ENCODE data around the gene PCSK6.
"Not testable (repeated sequence)": the region's sequence is repeated elsewhere in the genome, so short reads cannot be mapped to it uniquely, and the experiment has no call there.

The PCSK6 gene

GRCh38 chr15:101427606-101428487, 61.7 kb downstream of the PCSK6 start:
- DNase-seq, result no peak

DNA sequence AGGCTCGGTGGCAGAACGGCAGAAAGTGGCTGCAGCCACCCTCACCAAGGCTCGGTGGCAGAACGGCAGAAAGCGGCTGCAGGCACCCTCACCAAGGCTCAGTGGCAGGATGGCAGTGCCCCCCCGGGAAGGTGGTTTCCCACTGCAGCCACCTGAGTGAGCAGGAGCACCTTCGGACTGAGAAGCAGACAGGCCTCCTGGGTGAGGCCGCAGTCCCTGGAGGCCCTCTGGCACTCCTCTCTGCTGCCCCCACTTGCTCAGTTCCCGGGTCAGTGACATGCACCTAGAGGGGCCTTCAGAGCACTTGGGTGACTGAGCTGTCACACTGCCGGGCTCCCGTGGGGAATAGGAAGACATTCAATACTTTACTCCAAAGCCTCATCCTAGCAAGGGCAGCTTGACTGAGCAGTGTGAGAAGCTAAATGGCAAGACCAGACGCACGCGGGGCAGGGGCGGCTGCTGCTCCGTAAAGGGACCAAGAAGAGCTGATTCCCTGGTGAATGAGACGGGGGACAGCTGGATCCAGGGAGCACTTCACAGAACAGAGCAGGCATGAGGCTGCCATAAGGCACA, 62.7 kb downstream of the PCSK6 start:
- DNase-seq, result no peak

- no peak for DNase-seq
Observed at GRCh38 chr15:101425787-101426365, 63.6 kb downstream of the PCSK6 start.

DNA sequence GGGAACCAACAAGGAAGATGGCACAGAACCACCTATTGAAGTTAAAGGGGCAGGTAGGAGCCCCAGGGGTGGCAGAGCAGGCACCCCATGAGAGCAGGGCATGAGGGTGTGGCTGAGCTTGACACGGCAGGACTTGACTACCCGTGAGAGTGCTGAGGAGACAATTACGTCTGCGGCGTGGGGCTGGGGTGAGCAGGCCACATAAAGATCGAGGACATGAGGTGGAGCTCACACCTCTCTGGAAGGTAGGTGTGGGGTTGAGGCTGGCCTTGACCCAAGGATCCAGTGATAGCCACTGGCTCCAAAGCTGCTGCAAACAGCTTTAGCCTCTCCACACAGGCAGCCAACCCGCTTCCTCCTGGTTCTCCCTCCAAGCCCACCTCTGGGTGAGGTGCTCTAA, 64.5 kb downstream of the PCSK6 start:
- DNase-seq, result no peak

GRCh38 chr15:101420232-101420631, 69.3 kb downstream of the PCSK6 start:
- no peak for DNase-seq

DNA sequence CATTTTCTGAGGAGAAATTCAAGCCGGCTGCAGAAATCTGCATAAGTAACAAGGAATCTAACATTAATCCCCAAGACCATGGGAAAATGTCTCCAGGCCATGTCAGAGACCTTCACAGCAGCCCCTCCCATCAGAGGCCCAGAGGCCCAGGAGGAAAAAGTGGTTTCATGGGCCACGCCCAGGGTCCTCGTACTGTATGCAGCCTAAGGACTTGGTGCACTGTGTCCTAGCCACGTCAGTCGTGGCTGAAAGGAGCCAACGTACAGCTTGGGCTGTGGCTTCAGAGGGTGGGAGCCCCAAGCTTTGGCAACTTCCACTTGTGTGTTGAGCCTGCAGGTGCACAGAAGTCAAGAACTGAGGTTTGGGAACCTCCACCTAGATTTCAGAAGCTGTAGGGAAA, 73.0 kb downstream of the PCSK6 start:
- not testable (repeated sequence) for DNase-seq

- DNase-seq, result no peak
Observed at GRCh38 chr15:101413239-101413638, 76.3 kb downstream of the PCSK6 start.

GRCh38 chr15:101411581-101411980, 77.9 kb downstream of the PCSK6 start:
- no peak for DNase-seq

DNA sequence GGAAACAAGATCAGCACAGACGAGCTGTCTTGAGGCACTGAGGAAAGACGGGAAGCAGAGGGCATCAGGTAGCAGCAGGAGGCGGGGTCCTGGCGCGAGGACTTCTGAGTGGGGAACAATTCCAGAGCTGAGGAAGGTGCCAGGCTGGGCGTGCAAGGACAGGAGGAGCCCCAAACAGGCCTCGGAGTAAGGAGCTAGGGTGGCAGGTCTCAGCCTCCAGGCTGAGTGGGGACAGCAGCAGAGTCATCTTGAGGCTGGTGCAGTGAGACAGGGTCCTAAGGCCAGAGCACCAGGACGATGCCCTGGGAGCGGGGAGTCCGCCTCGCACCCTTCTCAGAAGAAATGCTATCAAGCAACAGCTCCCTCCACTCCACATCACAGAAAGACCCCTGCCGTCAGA, 78.4 kb downstream of the PCSK6 start:
- DNase-seq, result no peak

DNA sequence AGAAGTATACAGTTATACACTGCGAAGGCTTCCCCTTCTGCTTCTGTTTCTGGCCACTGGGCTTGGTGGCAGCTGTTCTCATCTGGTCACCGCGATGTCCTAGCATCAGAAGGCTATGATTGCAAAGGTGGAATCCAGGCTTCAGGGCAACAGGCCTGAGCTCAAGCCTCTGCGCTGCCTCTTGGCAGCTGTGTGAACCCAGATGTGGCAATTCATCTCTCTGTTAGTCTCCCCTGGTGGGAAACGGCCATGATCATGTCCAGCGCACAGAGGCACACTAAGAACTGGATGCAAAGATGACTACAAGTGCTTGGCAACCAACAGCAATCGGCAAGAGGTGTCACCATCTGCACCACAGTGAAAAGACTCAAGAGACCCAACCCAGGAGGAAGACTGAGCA, 78.9 kb downstream of the PCSK6 start:
- DNase-seq, result no peak

DNA sequence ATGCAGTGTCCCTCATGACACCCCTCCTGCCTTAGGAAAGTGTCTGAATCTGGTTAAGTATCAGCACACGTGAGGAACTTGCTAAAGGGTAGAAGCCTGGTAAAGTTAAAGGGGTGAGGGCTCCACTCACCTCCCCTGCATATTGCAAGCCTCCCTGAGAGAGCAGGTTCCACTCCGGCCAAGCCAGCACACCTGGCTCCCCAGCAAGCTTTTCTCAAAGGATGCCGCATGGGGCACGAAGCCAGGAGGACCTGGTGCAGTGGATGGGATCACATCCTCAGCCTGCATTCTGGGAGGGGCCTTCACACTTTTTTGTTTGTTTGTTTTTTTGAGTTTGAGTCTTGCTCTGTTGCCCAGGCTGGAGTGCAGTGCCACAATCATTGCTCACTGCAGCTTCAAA, 79.9 kb downstream of the PCSK6 start:
- DNase-seq, result no peak

DNA sequence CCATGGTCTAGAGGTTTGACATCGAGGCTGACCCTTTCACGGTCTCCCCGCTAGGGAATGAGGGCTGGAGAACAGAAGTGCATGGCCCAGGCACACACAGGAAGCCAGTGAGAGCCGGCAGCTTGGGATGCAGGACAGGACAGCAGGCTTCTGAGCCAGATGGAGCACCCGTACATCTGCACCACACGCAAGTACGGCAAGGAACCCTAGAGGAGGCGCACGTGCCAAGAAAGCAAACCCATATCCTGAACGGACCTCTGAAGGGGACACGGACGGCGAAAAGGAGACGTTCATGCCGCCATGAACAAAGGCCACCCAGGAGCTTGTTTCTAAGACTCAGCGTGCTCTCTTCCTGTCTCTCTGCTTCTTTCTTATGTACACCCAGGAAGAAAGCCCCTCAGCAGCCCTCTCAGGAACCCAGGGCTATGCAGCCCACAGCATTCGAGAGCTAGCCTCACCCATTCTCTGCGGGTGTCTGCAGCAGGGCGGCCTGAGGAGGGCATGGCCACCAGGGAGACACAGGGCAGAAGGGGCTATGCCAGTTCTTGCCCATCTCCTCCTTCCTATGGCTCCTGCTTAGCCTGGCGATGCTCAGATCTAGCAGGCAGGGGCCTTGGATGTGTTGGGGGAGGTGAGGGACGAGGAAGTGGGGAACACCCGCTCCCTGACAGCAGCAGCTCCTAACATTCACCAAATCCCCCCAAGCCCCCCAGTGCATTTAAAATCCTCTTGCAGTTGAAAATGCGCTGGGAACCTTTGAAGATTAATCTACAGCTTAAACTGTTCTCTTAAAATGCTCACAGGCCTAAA, 81.3 kb downstream of the PCSK6 start:
- no peak for DNase-seq

DNA sequence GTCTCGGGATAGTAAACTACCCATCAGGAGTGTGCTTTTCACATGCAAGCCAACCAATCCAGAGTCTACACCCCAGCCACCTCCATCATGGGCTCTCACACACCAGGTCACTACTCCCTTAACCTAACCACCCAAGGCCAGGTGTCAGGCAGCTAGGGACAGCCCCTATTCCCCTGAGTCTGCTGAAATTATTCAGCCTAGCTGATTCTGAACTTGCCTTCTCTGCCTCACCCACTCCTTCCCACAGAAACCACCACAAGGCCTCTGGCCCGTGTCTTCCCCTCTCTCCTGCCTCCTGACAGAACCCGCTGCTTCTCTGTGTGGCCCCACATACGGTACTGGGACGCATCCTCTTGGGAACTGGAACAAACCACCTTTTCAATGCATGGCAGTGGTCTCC, 82.1 kb downstream of the PCSK6 start:
- DNase-seq, result no peak

DNA sequence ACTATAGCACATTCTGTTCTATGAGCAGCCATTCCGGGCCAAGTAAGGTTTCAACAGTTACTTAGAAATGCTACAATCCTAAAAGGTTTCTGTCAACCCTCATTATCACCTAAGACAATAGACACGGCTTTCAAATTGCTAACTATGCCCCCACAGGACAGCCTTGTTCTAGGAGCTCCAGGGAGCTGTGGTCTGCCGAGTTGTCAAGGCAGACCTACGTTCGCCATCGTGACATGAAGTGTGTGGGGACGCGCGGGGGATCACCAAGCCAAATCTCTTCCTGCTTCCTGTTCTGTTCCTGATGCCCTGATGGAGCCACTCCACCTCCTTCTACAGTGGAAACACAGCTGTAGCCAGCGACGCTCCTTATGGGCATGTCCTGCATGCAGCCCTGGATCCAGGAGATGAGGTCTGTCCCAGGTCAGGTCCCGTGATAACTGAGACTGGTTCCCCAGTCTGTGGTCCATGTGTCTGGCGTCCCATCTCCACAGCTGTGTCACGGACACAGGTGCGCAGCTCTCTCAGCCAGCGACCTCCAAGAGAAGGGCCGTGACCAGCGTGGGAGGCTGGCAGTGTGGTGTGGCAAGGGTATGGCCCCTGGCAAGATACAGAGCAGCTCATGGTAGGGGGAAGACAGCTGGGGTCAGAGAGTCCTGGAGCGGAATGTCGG, 82.8 kb downstream of the PCSK6 start:
- DNase-seq, result no peak

GRCh38 chr15:101406036-101406435, 83.5 kb downstream of the PCSK6 start:
- no peak for DNase-seq

DNA sequence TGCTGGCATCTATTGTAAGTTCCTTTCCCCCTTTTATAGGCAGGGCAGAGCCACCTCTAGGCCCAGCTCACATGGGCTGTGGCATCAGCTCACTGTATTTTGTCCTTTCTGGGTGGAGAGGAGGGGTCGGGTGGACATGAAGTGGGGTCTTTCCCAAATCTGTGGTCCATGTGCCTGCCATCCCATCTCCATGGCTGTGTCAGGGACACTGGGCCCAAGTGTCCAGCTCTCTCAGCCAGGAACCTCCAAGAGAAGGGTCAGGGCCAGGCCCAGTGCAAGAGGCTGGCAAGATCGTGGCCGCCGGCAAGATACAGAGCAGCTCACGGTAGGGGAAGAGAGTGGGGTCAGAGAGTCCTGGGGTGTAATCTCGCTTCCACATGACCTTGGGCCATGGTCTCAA, 85.3 kb downstream of the PCSK6 start:
- no peak for DNase-seq

- DNase-seq, result not testable (repeated sequence)
Observed at GRCh38 chr15:101402883-101403282, 86.6 kb downstream of the PCSK6 start.

DNA sequence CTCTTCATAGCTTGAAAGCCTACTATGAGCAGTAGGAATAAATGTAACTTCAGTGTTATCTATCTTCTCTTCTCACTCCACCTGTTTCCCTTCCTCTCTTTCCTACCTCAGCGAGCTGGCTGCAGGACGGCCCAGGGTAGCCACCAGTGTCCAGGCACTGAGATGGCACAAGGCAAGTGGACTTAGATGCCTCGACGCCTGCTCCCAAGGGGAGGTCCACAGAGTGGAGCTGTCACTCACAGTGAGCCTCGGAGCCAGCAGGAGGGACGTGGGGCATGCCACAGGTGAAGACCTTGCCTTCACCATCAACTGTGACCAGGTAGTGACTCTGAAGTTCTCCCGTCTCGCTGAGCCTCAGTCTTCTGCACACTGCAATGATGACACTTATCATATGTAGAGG, 88.2 kb downstream of the PCSK6 start:
- DNase-seq, result no peak

- no peak for DNase-seq
Observed at GRCh38 chr15:101399431-101399830, 90.1 kb downstream of the PCSK6 start.

DNA sequence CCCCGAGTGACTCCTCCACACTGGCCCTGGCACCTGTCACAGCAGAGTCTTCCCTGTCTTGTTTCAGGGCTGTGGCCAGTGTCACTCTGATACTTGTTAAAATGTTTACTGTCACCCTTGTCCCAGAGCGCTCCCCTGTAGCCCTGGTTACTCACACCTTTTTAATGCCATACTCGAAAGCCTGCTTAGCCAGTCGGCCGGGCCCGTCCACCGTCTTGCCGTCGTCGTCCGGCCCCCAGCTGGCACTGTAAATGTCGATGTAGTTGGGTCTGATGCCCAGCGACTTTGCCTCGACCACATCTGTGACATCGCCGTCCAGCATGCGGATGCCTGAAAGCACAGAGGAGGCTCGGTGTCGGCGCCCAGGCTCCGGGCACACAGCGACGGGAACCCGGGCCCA, 91.3 kb downstream of the PCSK6 start:
- DNase-seq, result no peak

DNA sequence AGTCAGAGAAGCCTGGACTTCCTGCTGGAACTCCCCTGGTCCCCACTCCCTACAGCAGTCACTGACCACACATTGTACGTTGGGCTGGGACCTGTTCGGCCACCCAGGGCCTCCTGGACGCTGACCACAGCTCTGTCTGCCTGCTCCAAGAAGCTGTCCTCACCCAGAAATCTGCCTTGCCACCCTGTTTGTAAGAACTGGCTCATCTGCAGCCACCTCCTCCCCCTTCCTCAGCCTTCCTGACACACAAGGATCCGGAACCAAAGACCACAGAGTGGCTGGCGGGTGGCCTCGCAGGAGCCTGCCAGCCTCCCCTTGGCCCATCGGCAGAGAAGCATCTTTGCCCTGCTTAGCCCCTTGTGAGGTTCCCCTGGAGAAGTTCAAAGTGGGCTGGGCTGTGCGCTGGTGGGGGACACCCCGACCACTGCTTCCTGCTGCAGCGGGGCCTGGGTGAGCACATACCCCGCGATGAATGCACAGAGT, 91.9 kb downstream of the PCSK6 start:
- DNase-seq, result no peak

DNA sequence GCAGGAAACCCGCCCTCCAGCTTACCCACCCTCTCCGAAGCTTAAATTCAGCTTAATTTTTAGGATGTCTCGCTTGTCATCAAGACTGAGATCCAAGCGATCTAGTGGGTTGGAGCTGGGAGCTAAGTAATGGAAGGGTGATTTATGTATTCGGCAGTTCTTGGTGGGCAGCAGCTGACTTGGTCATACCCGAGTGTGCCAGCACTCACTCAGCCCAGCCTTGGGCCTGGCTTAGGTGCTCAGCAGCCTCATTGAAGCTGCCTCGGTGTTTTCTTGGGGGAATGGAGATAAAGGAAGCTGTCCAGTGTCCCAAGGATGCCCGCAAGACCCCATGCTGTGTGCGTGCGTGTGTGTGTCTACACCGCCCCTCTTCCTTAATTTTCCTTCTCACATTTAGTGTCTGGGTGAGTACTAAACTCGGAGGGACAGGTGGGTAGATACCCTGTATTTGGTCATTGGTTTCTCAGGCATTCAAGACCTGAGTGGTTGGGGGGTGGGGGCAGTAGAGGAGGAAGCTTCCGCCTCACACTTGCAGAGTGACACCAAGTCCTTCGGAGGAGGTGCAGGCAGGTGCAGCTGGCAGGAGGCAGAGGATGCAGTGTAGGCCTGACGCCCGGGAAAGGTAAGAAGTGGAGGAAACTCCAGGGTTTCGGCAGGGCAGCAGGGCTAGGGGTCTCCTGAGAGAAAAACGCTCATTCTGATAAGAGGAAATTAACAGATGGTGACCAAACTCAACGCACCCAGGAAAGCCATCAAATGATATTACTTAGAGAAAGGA, 92.8 kb downstream of the PCSK6 start:
- DNase-seq, result no peak
